Measurements from ENCODE around the gene M1AP. TPM values are rescaled to one million over a fixed set of nuclear protein-coding genes. Genes with fewer than 3 reads are reported as not detected.

The M1AP gene
- total and polyA plus RNA-seq, 9 donors: 0.36 to 0.72 (median 0.45) TPM; not detected in 3

DNA sequence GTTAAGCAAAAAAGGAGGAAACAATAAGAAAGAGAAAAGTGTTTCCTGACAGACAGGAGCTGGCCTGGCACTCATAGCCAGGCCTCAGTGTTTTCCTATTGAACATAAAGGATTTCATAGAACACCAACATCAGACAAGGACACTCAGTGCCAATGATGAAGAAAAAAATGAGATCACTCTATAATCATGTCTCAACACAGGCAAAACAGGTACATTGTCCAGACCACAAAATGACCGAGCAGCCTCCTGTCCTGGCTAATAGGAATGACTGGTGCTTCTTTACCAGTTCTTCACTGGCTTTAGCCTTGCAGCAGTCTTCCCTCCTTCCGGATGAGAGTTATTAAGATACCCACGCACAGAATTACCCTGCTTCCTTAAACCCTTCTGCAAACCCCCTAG, 41.5 kb upstream of the M1AP start:
- H3K4me3 ChIP-seq: no peak overlapping the region
- no peak for DNase-seq
- no peak for TF ChIP-seq POLR2A (IDR thresholded peaks at IDR 0.05)
- no peak for TF ChIP-seq CTCF (IDR thresholded peaks at IDR 0.05)
- TF ChIP-seq EP300 (IDR thresholded peaks at IDR 0.05): no peak
- no peaks in the 10 kb centered on the region for H3K4me1 ChIP-seq (ENCODE audit: insufficient read depth)
- intact Hi-C loops (cut with DNase I): loop anchor here in 2 of 4 donors (5.0 to 10.0 kb wide), 2 partner anchors 188 to 195 kb away; no protein-coding TSS in a partner anchor
- H3K27me3 ChIP-seq: no peaks in the 10 kb centered on the region
- WGBS, 3 donors: 59 to 80% (median 75%) methylated on average over 3 of the region's 3 CpGs
- no peak overlapping the region for H3K27ac ChIP-seq
- no peaks in the 10 kb centered on the region for H3K36me3 ChIP-seq
- H3K9me3 ChIP-seq: no peaks in the 10 kb centered on the region

DNA sequence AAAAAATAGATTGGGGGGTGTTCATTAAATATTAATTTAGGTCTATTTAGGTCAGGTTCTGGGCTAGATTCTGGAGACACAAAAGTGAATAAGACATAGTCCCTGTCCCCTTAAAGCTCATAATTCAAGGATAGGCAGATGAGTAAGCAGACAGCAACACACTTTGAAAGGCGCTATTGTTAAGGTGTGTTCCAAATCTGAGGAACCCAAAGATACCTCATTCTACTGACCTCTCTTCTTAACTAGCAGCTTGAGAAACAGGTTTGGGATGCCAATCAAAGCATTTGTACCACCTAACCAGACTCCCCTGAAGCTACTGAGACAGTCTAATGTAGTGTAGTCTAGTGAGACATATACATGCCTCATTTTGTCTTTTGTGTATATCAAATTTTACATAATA, 40.8 kb upstream of the M1AP start:
- 90 to 93% (median 90%) methylated on average over 1 of the region's 1 CpG for WGBS, 3 donors
- no peaks in the 10 kb centered on the region for H3K27me3 ChIP-seq
- no peaks in the 10 kb centered on the region for H3K4me1 ChIP-seq (ENCODE audit: insufficient read depth)
- H3K27ac ChIP-seq: no peak overlapping the region
- H3K36me3 ChIP-seq: no peaks in the 10 kb centered on the region
- DNase-seq: no peak
- H3K9me3 ChIP-seq: no peaks in the 10 kb centered on the region
- intact Hi-C loops (cut with DNase I): no loop called here
- TF ChIP-seq CTCF (IDR thresholded peaks at IDR 0.05): no peak
- no peak for TF ChIP-seq EP300 (IDR thresholded peaks at IDR 0.05)
- no peak for TF ChIP-seq POLR2A (IDR thresholded peaks at IDR 0.05)
- no peak overlapping the region for H3K4me3 ChIP-seq

DNA sequence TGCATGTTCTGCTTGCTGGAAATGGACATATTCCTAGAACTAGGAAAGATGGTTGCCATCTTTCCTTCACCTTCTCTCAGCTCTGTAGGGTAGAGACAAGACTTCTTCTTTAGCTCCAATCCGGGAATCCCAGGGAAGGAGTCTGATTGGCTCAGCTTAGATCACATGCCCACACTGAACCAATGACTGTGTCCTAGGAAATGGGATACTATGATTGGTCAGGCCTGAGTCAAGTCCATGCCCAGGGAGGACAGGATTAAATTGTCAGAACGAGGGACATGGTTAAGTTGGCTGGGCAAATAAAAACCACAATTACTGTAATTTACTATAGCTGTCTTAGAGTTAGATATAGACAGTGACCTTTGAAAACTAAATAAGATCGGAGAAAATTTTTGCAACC, 37.3 kb upstream of the M1AP start:
- Histone ChIP-seq H3K36me3 (no peaks in the 10 kb centered on the region), H3K27me3 (no peaks in the 10 kb centered on the region), H3K4me3 (no peak overlapping the region), H3K9me3 (no peaks in the 10 kb centered on the region), H3K4me1 (ENCODE audit: insufficient read depth) (no peaks in the 10 kb centered on the region), H3K27ac (no peak overlapping the region)
- no peak for TF ChIP-seq POLR2A (IDR thresholded peaks at IDR 0.05)
- TF ChIP-seq CTCF (IDR thresholded peaks at IDR 0.05): no peak
- TF ChIP-seq EP300 (IDR thresholded peaks at IDR 0.05): no peak
- WGBS, 3 donors: 80 to 87% (median 83%) methylated on average over 3 of the region's 3 CpGs
- intact Hi-C loops (cut with DNase I): no loop called here
- DNase-seq: no peak

DNA sequence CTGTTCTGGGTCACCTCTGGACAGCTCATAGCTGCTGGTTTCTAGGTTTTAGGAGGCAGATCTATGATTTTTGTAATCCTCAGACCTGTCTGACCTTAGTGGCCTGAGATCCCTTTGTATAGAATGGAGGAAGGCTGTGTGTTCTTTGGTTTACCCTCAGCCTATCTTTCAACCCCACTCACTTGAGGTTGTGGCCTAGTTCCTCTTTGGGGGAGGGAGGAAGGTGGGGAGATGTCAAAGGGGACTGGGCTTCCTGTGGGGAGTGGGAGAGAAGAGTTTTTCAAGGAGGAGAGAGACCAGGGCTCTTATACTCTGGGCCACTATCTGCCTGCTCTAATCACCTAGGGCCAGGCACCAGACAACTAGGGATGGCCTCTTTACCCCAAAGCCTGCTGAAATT, 34.4 kb upstream of the M1AP start:
- H3K9me3 ChIP-seq: no peaks in the 10 kb centered on the region
- no peak overlapping the region for H3K27ac ChIP-seq
- no peaks in the 10 kb centered on the region for H3K27me3 ChIP-seq
- no peak for TF ChIP-seq CTCF (IDR thresholded peaks at IDR 0.05)
- TF ChIP-seq EP300 (IDR thresholded peaks at IDR 0.05): no peak
- TF ChIP-seq POLR2A (IDR thresholded peaks at IDR 0.05): no peak
- H3K36me3 ChIP-seq: no peaks in the 10 kb centered on the region
- intact Hi-C loops (cut with DNase I): no loop called here
- no peak for DNase-seq
- no peak overlapping the region for H3K4me3 ChIP-seq
- no peaks in the 10 kb centered on the region for H3K4me1 ChIP-seq (ENCODE audit: insufficient read depth)

DNA sequence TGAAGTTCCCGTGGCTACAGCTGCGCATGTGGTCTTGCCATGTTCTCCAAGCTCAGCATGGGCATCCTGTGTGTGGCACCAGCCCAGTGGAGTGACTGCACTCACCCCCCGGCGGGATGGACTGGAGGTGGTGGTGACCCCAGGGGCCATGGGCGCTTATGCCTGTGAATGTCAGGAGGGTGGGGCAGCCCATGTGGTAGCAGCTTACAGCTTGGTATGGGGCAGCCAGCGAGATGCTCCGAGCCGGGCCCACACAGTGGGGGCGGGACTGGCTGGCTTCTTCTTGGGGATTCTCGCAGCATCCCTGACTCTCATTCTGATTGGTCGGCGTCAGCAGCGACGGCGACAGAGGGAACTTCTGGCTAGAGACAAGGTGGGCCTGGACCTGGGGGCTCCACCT, 31.5 kb upstream of the M1AP start:
- H3K9me3 ChIP-seq: no peaks in the 10 kb centered on the region
- WGBS, 3 donors: 94 to 100% (median 97%) methylated on average over 10 to 15 of the region's 15 CpGs
- no peak for DNase-seq
- intact Hi-C loops (cut with DNase I): no loop called here
- no peaks in the 10 kb centered on the region for H3K4me1 ChIP-seq (ENCODE audit: insufficient read depth)
- TF ChIP-seq CTCF (IDR thresholded peaks at IDR 0.05) (no peak), POLR2A (IDR thresholded peaks at IDR 0.05) (no peak), EP300 (IDR thresholded peaks at IDR 0.05) (no peak)
- no peak overlapping the region for H3K4me3 ChIP-seq
- no peak overlapping the region for H3K27ac ChIP-seq
- H3K36me3 ChIP-seq: no peaks in the 10 kb centered on the region
- no peaks in the 10 kb centered on the region for H3K27me3 ChIP-seq
